BE2C (cell line): ENCODE data around the gene NPPA.
A peak's percentile ranks its signal among the peaks of the same experiment; 100 is the strongest.

Experiments
- DNase-seq: peaks from one replicate; pipeline ENCODE4 v3.0.0-alpha.2; 2020
- H3K27me3 ChIP-seq: fragments of 250-450 bp; sonication (Bioruptor Pico); 2 replicates; pipeline ENCODE4 v1.5.1; 2020; ENCODE audit warnings: mild to moderate bottlenecking
- H3K36me3 ChIP-seq: fragments of 250-450 bp; sonication (Bioruptor Pico); 2 replicates; pipeline ENCODE4 v1.5.1; 2020; ENCODE audit warnings: mild to moderate bottlenecking
- H3K4me1 ChIP-seq: fragments of 250-450 bp; sonication (Bioruptor Pico); 2 replicates; pipeline ENCODE4 v1.5.1; 2020
- H3K4me3 ChIP-seq: 2 replicates; pipeline ENCODE4 v1.5.1; 2011; ENCODE audit warnings: low read depth, low read length
- H3K9me3 ChIP-seq: fragments of 250-450 bp; sonication (Bioruptor Pico); 2 replicates; pipeline ENCODE4 v1.5.1; 2020
- TF ChIP-seq, protein P1 (sequence below): IDR thresholded peaks from 2 replicates; pipeline ENCODE4 v1.5.1; 2012; ENCODE audit warnings: mild to moderate bottlenecking, low read depth, low read length

NPPA gene

DNA sequence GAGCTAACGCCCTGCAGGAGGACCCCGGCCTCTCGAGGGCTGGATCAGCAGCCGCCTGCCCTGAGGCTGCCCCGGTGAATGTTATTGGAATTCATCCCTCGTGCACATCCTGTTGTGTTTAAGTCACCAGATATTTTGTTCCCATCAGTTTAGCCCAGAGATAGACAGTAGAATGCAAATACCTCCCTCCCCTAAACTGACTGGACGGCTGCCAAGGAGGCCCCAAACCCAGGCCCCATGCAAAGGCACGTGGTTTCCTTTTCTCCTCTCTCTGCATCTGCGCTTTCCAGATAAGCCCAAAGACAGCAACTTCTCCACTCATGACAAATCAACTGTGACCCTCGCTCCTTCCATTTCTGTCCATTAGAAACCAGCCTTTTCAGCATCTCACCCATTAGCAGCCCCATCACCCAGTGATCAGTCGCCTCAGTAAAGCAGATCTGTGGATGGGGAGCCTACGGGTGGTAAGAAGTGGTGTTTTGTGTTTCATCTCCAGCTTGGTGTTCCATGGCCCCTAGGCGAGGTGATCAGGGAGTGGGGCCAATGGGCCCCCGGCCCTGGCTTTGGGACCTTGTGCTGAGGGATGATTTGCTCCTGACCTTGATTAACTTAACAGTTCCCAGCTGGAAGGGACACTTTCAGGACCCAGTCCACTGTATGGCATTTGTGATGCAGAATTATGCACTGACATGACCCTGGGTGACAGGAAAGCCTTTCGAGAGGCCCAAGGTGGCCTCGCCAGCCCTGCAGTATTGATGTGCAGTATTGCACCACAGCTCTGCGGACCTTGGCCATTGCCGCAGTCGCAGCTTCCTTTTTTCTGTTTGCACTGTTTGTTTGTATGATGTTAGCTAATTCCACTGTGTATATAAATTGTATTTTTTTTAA, 5.2 kb downstream of the NPPA start:
- TF ChIP-seq, protein P1, sequence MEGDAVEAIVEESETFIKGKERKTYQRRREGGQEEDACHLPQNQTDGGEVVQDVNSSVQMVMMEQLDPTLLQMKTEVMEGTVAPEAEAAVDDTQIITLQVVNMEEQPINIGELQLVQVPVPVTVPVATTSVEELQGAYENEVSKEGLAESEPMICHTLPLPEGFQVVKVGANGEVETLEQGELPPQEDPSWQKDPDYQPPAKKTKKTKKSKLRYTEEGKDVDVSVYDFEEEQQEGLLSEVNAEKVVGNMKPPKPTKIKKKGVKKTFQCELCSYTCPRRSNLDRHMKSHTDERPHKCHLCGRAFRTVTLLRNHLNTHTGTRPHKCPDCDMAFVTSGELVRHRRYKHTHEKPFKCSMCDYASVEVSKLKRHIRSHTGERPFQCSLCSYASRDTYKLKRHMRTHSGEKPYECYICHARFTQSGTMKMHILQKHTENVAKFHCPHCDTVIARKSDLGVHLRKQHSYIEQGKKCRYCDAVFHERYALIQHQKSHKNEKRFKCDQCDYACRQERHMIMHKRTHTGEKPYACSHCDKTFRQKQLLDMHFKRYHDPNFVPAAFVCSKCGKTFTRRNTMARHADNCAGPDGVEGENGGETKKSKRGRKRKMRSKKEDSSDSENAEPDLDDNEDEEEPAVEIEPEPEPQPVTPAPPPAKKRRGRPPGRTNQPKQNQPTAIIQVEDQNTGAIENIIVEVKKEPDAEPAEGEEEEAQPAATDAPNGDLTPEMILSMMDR = no peak
- peak; percentile 82 for DNase-seq
- H3K9me3 ChIP-seq = no peaks in the 10 kb centered on the region
- H3K27me3 ChIP-seq = no peaks in the 10 kb centered on the region
- no peak overlapping the region for H3K4me3 ChIP-seq
- H3K36me3 ChIP-seq = peaks cover 17% of the 10 kb centered on the region
- peaks cover 35% of the 10 kb centered on the region for H3K4me1 ChIP-seq

DNA sequence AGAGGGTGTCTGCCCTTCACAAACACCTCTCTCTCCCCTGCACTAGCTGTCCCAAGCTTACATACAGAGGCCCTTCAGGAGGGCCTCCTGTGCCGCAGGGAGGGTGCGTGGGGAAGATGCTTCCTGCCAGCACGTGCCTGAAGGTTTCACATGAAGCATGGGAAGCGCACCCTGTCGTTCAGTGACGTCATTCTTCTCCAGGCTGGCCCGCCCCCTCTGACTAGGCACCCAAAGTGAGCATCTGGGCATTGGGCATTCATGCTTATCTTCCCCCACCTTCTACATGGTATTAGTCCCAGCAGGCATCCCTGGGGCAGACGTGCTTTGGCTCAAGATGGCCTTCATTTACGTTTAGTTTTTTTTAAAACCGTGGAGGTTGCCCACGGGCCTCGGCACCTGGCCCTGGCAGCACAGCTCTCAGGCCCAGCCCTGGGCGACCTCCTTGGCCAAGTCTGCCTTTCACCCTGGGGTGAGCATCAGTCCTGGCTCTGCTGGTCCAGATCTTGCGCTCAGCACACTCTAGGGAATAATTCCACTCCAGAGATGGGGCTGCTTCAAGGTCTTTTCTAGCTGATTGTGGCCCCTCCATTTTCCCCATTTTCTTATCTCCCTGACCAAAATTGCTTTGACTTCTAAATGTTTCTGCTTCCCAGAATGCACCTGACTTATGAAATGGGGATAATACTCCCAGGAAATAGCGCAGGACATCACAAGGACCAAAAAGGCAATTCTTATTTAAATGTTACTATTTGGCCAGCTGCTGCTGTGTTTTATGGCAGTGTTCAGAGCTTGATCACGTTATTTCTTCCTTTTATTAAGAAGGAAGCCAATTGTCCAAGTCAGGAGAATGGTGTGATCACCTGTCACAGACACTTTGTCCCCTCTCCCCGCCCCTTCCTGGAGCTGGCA, 6.1 kb downstream of the NPPA start:
- Histone ChIP-seq H3K27me3 (no peaks in the 10 kb centered on the region), H3K36me3 (peaks cover 17% of the 10 kb centered on the region), H3K4me3 (no peak overlapping the region), H3K4me1 (peaks cover 31% of the 10 kb centered on the region), H3K9me3 (no peaks in the 10 kb centered on the region)
- TF ChIP-seq, protein P1 = no peak
- DNase-seq = peak; percentile 40

DNA sequence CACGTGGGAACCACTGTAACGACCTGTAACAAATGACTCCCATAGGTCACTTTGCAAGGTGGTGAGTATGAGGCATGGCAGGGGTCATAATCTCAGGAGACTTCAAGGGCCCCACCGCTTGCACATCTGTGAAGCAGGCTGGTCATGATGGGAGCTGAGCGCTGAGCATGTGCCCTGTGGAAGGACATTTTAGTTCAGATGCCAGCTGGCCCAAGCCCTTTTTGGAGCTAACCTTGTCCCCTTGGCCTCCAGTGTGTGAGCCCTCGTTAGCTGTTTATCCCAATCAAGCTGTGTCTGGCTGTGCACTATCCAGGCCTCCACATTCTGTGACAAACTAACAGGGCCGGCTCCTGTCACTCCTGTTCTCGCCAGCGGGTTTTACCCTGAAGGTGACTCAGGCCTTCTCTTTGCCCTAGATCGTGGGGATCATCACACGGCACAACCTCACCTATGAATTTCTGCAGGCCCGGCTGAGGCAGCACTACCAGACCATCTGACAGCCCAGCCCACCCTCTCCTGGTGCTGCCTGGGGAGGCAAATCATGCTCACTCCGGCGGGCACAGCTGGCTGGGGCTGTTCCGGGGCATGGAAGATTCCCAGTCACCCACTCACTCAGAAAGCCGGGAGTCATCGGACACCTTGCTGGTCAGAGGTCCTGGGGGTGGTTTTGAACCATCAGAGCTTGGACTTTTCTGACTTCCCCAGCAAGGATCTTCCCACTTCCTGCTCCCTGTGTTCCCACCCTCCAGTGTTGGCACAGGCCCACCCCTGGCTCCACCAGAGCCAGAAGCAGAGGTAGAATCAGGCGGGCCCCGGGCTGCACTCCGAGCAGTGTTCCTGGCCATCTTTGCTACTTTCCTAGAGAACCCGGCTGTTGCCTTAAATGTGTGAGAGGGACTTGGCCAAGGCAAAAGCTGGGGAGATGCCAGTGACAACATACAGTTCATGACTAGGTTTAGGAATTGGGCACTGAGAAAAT, 7.6 kb downstream of the NPPA start:
- Histone ChIP-seq H3K4me1 (peaks cover 27% of the 10 kb centered on the region), H3K36me3 (peaks cover 17% of the 10 kb centered on the region), H3K27me3 (no peaks in the 10 kb centered on the region), H3K4me3 (no peak overlapping the region), H3K9me3 (no peaks in the 10 kb centered on the region)
- DNase-seq = no peak
- TF ChIP-seq, protein P1 = no peak

DNA sequence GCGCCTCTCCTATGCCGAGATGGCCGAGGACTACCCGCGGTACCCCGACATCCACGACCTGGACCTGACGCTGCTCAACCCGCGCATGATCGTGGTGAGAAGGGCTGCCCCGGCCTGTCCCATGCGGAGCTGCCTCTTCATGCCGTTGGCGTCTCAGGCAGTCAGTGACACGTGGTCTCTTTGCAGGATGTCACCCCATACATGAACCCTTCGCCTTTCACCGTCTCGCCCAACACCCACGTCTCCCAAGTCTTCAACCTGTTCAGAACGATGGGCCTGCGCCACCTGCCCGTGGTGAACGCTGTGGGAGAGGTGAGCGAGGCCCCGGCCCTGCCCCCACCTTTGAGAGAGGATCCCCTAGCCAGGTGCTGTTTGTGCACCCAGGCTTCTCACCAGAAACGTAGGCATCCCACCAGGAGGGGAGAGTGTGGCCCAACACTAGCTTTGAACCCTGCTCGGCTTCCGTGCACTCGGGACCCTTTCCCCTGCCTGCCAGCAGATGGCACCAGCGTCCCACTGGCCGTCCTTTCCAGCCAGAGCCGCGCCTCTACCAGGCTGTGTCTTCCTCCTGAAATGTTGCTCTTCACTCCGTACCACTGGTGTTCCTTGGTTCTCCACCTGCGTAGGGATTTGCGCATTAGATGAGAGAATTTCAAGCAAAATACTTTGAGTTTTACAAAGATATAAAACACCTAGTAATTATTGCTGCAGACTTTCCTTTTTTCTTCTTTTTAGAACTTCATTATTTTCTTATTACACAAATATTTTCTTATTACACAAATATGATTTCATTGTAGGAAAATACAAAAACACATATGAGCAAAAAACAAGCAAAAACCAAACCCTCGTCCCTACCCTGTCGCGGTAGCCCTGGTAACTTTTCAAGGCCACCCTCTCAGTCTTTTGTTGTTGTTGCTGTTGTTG, 9.0 kb downstream of the NPPA start:
- peaks cover 20% of the 10 kb centered on the region for H3K36me3 ChIP-seq
- peak; percentile 68 for DNase-seq

More for the DNA sequence above, 9.0 kb downstream of the NPPA start:
- Histone ChIP-seq H3K9me3 (no peaks in the 10 kb centered on the region), H3K27me3 (no peaks in the 10 kb centered on the region), H3K4me3 (no peak overlapping the region), H3K4me1 (peaks cover 27% of the 10 kb centered on the region)
- TF ChIP-seq, protein P1 = peak; percentile 89
